ENCODE measurements around the gene TRPM6.
"Not testable (repeated sequence)": the region's sequence is repeated elsewhere in the genome, so short reads cannot be mapped to it uniquely, and the experiment has no call there.

The TRPM6 gene

GRCh38 chr9:74907085-74907484 lies 19.4 kb upstream of the TRPM6 start:
- H3K4me3 ChIP-seq (ENCODE audit: low read depth, low read length) = no peak overlapping the region
- no peak for DNase-seq (ENCODE audit: low read depth)
- no peak for TF ChIP-seq CTCF (IDR thresholded peaks at IDR 0.05; ENCODE audit: low read depth, low read length, missing control alignments)

GRCh38 chr9:74901001-74901400 lies 13.3 kb upstream of the TRPM6 start:
- TF ChIP-seq CTCF (IDR thresholded peaks at IDR 0.05; ENCODE audit: low read depth, low read length, missing control alignments) = no peak
- DNase-seq (ENCODE audit: low read depth) = no peak
- no peak overlapping the region for H3K4me3 ChIP-seq (ENCODE audit: low read depth, low read length)

DNA sequence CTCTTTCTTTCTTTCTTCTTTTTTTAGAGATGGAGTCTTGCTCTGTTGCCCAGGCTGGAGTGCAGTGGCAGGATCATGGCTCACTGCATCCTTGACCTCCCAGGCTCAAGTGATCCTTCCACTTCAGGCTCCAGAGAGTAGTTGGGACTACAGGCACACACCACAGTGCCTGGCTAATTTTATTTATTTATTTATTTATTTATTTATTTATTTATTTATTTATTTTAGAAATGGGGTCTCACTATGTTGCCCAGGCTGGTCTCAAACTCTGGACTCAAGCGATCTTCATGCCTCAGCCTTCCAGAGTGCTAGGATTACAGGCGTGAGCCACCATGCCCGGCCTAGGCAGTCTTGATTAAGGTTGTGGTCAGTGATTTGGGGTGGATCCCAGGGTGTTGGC lies 728 bp upstream of the TRPM6 start:
- H3K4me3 ChIP-seq (ENCODE audit: low read depth, low read length) = not testable (repeated sequence)

GRCh38 chr9:74887981-74888370 lies 255 bp upstream of the TRPM6 start:
- H3K4me3 ChIP-seq (ENCODE audit: low read depth, low read length) = no peak overlapping the region
- TF ChIP-seq CTCF (IDR thresholded peaks at IDR 0.05; ENCODE audit: low read depth, low read length, missing control alignments) = no peak
- DNase-seq (ENCODE audit: low read depth) = no peak

More for the DNA sequence above, 728 bp upstream of the TRPM6 start:
- DNase-seq (ENCODE audit: low read depth) = not testable (repeated sequence)

- no peak for TF ChIP-seq CTCF (IDR thresholded peaks at IDR 0.05; ENCODE audit: low read depth, low read length, missing control alignments)
- H3K4me3 ChIP-seq (ENCODE audit: low read depth, low read length) = no peak overlapping the region
- DNase-seq (ENCODE audit: low read depth) = no peak
Measured at GRCh38 chr9:74876382-74876949, 11.3 kb downstream of the TRPM6 start.

GRCh38 chr9:74875656-74876055 lies 12.1 kb downstream of the TRPM6 start:
- H3K4me3 ChIP-seq (ENCODE audit: low read depth, low read length) = no peak overlapping the region
- no peak for DNase-seq (ENCODE audit: low read depth)
- TF ChIP-seq CTCF (IDR thresholded peaks at IDR 0.05; ENCODE audit: low read depth, low read length, missing control alignments) = no peak

GRCh38 chr9:74874220-74874619 lies 13.5 kb downstream of the TRPM6 start:
- no peak for DNase-seq (ENCODE audit: low read depth)
- no peak overlapping the region for H3K4me3 ChIP-seq (ENCODE audit: low read depth, low read length)
- TF ChIP-seq CTCF (IDR thresholded peaks at IDR 0.05; ENCODE audit: low read depth, low read length, missing control alignments) = no peak
